HepG2 (cell line): Measurements from ENCODE around the gene MAVS. TPM values are rescaled to one million over a fixed set of nuclear protein-coding genes. Genes with fewer than 3 reads are reported as not detected.

Experiments used
- CBX2 ChIP-seq, 2 experiments: fragments of 200-600 bp in 1 of 2; sonication (generic); formaldehyde crosslinking in 1 of 2; IDR thresholded peaks; 2 replicates each; pipeline versions ENCODE4 v1.7.0 to v1.8.1; 2018 to 2022; ENCODE audit warnings: low read depth in 2 of 2, low read length in 1 of 2, mild to moderate bottlenecking in 1 of 2, missing genetic modification reagents in 1 of 2
- ESRRA ChIP-seq: sonication (generic); formaldehyde crosslinking; IDR thresholded peaks from 2 replicates; pipeline ENCODE4 v1.5.1; 2020; ENCODE audit warnings: mild to moderate bottlenecking, low read depth, missing genetic modification reagents
- IKZF4 ChIP-seq: sonication (generic); formaldehyde crosslinking; IDR thresholded peaks from 2 replicates; pipeline ENCODE4 v1.5.1; 2020; ENCODE audit warnings: borderline replicate concordance, mild to moderate bottlenecking, low read depth, missing genetic modification reagents; ENCODE audit errors: not compliant biosample characterization
- KLF12 ChIP-seq: sonication (generic); formaldehyde crosslinking; IDR thresholded peaks from 2 replicates; pipeline ENCODE4 v1.4.0; 2020; ENCODE audit warnings: missing genetic modification reagents, borderline replicate concordance
- ONECUT2 ChIP-seq: sonication (generic); formaldehyde crosslinking; IDR thresholded peaks from 2 replicates; pipeline ENCODE4 v1.4.0; 2020; ENCODE audit warnings: missing genetic modification reagents
- PHB2 ChIP-seq: fragments of 450-650 bp; IDR thresholded peaks from 2 replicates; pipeline ENCODE4 v1.6.1; 2018; ENCODE audit not compliant: partially characterized antibody
- RBM39 ChIP-seq: fragments of 200-400 bp; formaldehyde crosslinking; IDR thresholded peaks from one replicate; pipeline ENCODE4 v1.6.1; 2018; ENCODE audit warnings: antibody characterized with exemption, mild to moderate bottlenecking, low read depth, low read length; ENCODE audit not compliant: poor library complexity, severe bottlenecking
- ZFX ChIP-seq: sonication (generic); formaldehyde crosslinking; IDR thresholded peaks from 2 replicates; pipeline ENCODE4 v1.4.0; 2020; ENCODE audit warnings: mild to moderate bottlenecking, low read depth, missing genetic modification reagents, moderate library complexity
- ZNF20 ChIP-seq: sonication (generic); formaldehyde crosslinking; IDR thresholded peaks from 2 replicates; pipeline ENCODE4 v1.4.0; 2020; ENCODE audit warnings: mild to moderate bottlenecking, moderate library complexity, missing genetic modification reagents
- ZNF234 ChIP-seq: sonication (generic); formaldehyde crosslinking; conservative IDR thresholded peaks from 2 replicates; pipeline ENCODE4 v1.5.1; 2020; ENCODE audit warnings: mild to moderate bottlenecking, missing genetic modification reagents
- ZNF253 ChIP-seq: sonication (generic); formaldehyde crosslinking; IDR thresholded peaks from 2 replicates; pipeline ENCODE4 v1.8.0; 2022; ENCODE audit warnings: mild to moderate bottlenecking, missing genetic modification reagents, borderline replicate concordance
- ZNF256 ChIP-seq: sonication (generic); formaldehyde crosslinking; conservative IDR thresholded peaks from 2 replicates; pipeline ENCODE4 v1.4.0; 2020; ENCODE audit warnings: missing genetic modification reagents
- ZNF263 ChIP-seq: sonication (generic); formaldehyde crosslinking; IDR thresholded peaks from 2 replicates; pipeline ENCODE4 v1.4.0; 2020; ENCODE audit warnings: missing genetic modification reagents
- ZNF282 ChIP-seq: fragments of 450-650 bp; IDR thresholded peaks from 2 replicates; pipeline ENCODE4 v1.6.1; 2018; ENCODE audit not compliant: partially characterized antibody
- ZNF333 ChIP-seq: sonication (generic); formaldehyde crosslinking; IDR thresholded peaks from 2 replicates; pipeline ENCODE4 v1.4.0; 2020; ENCODE audit warnings: mild to moderate bottlenecking, missing genetic modification reagents, borderline replicate concordance
- ZNF607 ChIP-seq: sonication (generic); formaldehyde crosslinking; IDR thresholded peaks from 2 replicates; pipeline ENCODE4 v1.5.1; 2020; ENCODE audit warnings: missing genetic modification reagents, mild to moderate bottlenecking, borderline replicate concordance
- ZNF761 ChIP-seq: sonication (generic); formaldehyde crosslinking; conservative IDR thresholded peaks from 2 replicates; pipeline ENCODE4 v1.4.0; 2020; ENCODE audit warnings: mild to moderate bottlenecking, missing genetic modification reagents
- ZNF772 ChIP-seq: sonication (generic); formaldehyde crosslinking; IDR thresholded peaks from 2 replicates; pipeline ENCODE4 v1.5.0; 2020; ENCODE audit warnings: mild to moderate bottlenecking, missing genetic modification reagents
- polyA plus RNA-seq, 8 experiments: library from polyadenylated mRNA; depleted of rRNA in 3 of 8; stranded (reverse) in 7 of 8; unstranded in 1 of 8; fragments of >200 nt; fragmentation: Illumina TruSeq in 4 of 8; extraction: Trizol in 4 of 8; gene quantifications; 2 replicates each; pipeline versions ENCODE4 v1.2.1 to v1.2.3, GENCODE V29; 2011 to 2016; ENCODE audit warnings: low read depth in 4 of 8, missing spikeins in 1 of 8, mixed read lengths in 1 of 8; ENCODE audit not compliant: insufficient read depth in 1 of 8
- total RNA-seq, 5 experiments: library from RNA; depleted of rRNA; stranded (reverse); fragments of >200 nt; fragmentation: Illumina TruSeq; extraction: Trizol; gene quantifications; 2 replicates each; pipeline ENCODE4 v1.2.3, GENCODE V29; 2016; ENCODE audit warnings: low read depth in 1 of 5
- TF ChIP-seq, protein P1 (sequence below): IDR thresholded peaks from 2 replicates; pipeline ENCODE4 v1.6.1; 2018; ENCODE audit warnings: missing genetic modification reagents
- TF ChIP-seq, protein P2 (sequence below), 2 experiments: IDR thresholded peaks; 2 replicates each; pipeline ENCODE4 v1.6.1; 2011 to 2012; ENCODE audit warnings: low read length in 2 of 2, borderline replicate concordance in 1 of 2, low read depth in 1 of 2, mild to moderate bottlenecking in 1 of 2, moderate library complexity in 1 of 2
- TF ChIP-seq, protein P3 (sequence below): sonication (generic); formaldehyde crosslinking; IDR thresholded peaks from 2 replicates; pipeline ENCODE4 v1.5.0; 2020; ENCODE audit warnings: missing genetic modification reagents, mild to moderate bottlenecking, borderline replicate concordance

MAVS gene
- total and polyA plus RNA-seq, 2 of the 13 experiments (the other 11 are each of a cell fraction or from before 2014, with no cell fraction given): 27.3 to 36.6 TPM

GRCh38 chr20:3846378-3846739 lies 275 bp upstream of the MAVS start (continued):
- TF ChIP-seq ZNF234 (CRISPR knock-in tag) (peak; percentile 8; the same call in 1 of the 2 replicates), ZNF20 (no peak), RBM39 (no peak), ESRRA (peak; percentile 16; the same call in 1 of the 2 replicates), CBX2 (IDR thresholded peaks at IDR 0.05; ENCODE audit: low read depth, low read length) (no peak), CBX2 (CRISPR knock-in tag; IDR thresholded peaks at IDR 0.05; ENCODE audit: low read depth) (no peak), PHB2 (no peak), ZNF256 (CRISPR knock-in tag) (0 out of 2 replicates have a peak, but pooled peaks have one; percentile 17), ZNF263 (CRISPR knock-in tag) (peak; percentile 71), ZFX (CRISPR knock-in tag) (no peak), ZNF253 (CRISPR knock-in tag) (no peak; the same call in 1 of the 2 replicates), ONECUT2 (CRISPR knock-in tag) (no peak; the same call in 1 of the 2 replicates), ZNF282 (no peak), ZNF607 (0 out of 2 replicates have a peak, but pooled peaks have one; percentile 49), ZNF772 (CRISPR knock-in tag) (no peak; the same call in 1 of the 2 replicates), ZNF761 (CRISPR knock-in tag) (peak; percentile 55; the same call in 1 of the 2 replicates), IKZF4 (CRISPR knock-in tag) (peak; percentile 80), KLF12 (peak; percentile 59; the same call in 1 of the 2 replicates), ZNF333 (CRISPR knock-in tag) (peak; percentile 90)
- TF ChIP-seq, protein P1, sequence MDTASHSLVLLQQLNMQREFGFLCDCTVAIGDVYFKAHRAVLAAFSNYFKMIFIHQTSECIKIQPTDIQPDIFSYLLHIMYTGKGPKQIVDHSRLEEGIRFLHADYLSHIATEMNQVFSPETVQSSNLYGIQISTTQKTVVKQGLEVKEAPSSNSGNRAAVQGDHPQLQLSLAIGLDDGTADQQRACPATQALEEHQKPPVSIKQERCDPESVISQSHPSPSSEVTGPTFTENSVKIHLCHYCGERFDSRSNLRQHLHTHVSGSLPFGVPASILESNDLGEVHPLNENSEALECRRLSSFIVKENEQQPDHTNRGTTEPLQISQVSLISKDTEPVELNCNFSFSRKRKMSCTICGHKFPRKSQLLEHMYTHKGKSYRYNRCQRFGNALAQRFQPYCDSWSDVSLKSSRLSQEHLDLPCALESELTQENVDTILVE (CRISPR knock-in tag): no peak
- TF ChIP-seq, protein P2, sequence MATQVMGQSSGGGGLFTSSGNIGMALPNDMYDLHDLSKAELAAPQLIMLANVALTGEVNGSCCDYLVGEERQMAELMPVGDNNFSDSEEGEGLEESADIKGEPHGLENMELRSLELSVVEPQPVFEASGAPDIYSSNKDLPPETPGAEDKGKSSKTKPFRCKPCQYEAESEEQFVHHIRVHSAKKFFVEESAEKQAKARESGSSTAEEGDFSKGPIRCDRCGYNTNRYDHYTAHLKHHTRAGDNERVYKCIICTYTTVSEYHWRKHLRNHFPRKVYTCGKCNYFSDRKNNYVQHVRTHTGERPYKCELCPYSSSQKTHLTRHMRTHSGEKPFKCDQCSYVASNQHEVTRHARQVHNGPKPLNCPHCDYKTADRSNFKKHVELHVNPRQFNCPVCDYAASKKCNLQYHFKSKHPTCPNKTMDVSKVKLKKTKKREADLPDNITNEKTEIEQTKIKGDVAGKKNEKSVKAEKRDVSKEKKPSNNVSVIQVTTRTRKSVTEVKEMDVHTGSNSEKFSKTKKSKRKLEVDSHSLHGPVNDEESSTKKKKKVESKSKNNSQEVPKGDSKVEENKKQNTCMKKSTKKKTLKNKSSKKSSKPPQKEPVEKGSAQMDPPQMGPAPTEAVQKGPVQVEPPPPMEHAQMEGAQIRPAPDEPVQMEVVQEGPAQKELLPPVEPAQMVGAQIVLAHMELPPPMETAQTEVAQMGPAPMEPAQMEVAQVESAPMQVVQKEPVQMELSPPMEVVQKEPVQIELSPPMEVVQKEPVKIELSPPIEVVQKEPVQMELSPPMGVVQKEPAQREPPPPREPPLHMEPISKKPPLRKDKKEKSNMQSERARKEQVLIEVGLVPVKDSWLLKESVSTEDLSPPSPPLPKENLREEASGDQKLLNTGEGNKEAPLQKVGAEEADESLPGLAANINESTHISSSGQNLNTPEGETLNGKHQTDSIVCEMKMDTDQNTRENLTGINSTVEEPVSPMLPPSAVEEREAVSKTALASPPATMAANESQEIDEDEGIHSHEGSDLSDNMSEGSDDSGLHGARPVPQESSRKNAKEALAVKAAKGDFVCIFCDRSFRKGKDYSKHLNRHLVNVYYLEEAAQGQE (IDR thresholded peaks at IDR 0.05; ENCODE audit: borderline replicate concordance in 1 of 2, low read depth in 1 of 2, low read length in 2 of 2): no peak
- TF ChIP-seq, protein P3, sequence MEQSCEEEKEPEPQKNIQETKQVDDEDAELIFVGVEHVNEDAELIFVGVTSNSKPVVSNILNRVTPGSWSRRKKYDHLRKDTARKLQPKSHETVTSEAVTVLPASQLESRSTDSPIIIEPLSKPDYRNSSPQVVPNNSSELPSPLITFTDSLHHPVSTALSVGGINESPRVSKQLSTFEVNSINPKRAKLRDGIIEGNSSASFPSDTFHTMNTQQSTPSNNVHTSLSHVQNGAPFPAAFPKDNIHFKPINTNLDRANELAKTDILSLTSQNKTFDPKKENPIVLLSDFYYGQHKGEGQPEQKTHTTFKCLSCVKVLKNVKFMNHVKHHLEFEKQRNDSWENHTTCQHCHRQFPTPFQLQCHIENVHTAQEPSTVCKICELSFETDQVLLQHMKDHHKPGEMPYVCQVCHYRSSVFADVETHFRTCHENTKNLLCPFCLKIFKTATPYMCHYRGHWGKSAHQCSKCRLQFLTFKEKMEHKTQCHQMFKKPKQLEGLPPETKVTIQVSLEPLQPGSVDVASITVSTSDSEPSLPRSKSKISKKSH: 0 out of 2 replicates have a peak, but pooled peaks have one; percentile 1
